GM21526 (cell line): ENCODE results near the gene NRDC.
"Not testable (repeated sequence)": the region's sequence is repeated elsewhere in the genome, so short reads cannot be mapped to it uniquely, and the experiment has no call there.

Experiments used
- ATAC-seq: cut with Tn5 transposase; IDR thresholded peaks from one replicate; pipeline ENCODE4 v1.9.1; 2021; ENCODE audit warnings: moderate library complexity; ENCODE audit not compliant: unreplicated experiment, low FRiP score

NRDC gene

GRCh38 chr1:51847294-51847920 is 31.1 kb downstream of the NRDC start:
- ATAC-seq, result no peak

- no peak for ATAC-seq
These were observed 34.6 kb downstream of the NRDC start for GRCh38 chr1:51843948-51844347.

GRCh38 chr1:51842261-51842660 is 36.3 kb downstream of the NRDC start:
- no peak for ATAC-seq

GRCh38 chr1:51840743-51841461 is 37.6 kb downstream of the NRDC start:
- no peak for ATAC-seq

GRCh38 chr1:51840182-51840581 is 38.3 kb downstream of the NRDC start:
- ATAC-seq, result no peak

- no peak for ATAC-seq
These were observed 39.4 kb downstream of the NRDC start for GRCh38 chr1:51839094-51839493.

GRCh38 chr1:51837243-51837642 is 41.3 kb downstream of the NRDC start:
- ATAC-seq, result no peak

- no peak for ATAC-seq
These were observed 44.8 kb downstream of the NRDC start for GRCh38 chr1:51833700-51834099.

- no peak for ATAC-seq
These were observed 49.5 kb downstream of the NRDC start for GRCh38 chr1:51829058-51829457.

GRCh38 chr1:51819810-51820209 is 58.7 kb downstream of the NRDC start:
- ATAC-seq, result no peak

- not testable (repeated sequence) for ATAC-seq
These were observed 59.5 kb downstream of the NRDC start for GRCh38 chr1:51819021-51819420.

- ATAC-seq, result no peak
These were observed 60.0 kb downstream of the NRDC start for GRCh38 chr1:51818487-51818886.

GRCh38 chr1:51814513-51814912 is 64.0 kb downstream of the NRDC start:
- ATAC-seq, result no peak

- no peak for ATAC-seq
These were observed 79.2 kb downstream of the NRDC start for GRCh38 chr1:51799372-51799771.

- no peak for ATAC-seq
These were observed 83.7 kb downstream of the NRDC start for GRCh38 chr1:51794868-51795267.

- ATAC-seq, result no peak
These were observed 84.3 kb downstream of the NRDC start for GRCh38 chr1:51794260-51794659.

GRCh38 chr1:51792864-51793263 is 85.7 kb downstream of the NRDC start:
- ATAC-seq, result no peak

GRCh38 chr1:51791888-51792287 is 86.6 kb downstream of the NRDC start:
- no peak for ATAC-seq

- ATAC-seq, result no peak
These were observed 88.1 kb downstream of the NRDC start for GRCh38 chr1:51790385-51790784.

- no peak for ATAC-seq
These were observed 89.2 kb downstream of the NRDC start for GRCh38 chr1:51789342-51789741.

GRCh38 chr1:51788938-51789337 is 89.6 kb downstream of the NRDC start:
- no peak for ATAC-seq

GRCh38 chr1:51784997-51785421 is 93.5 kb downstream of the NRDC start:
- no peak for ATAC-seq
